Fibroblast of the aortic adventitia (primary cell): ENCODE results near the gene RSKR. TPM values are rescaled to one million over a fixed set of nuclear protein-coding genes. Genes with fewer than 3 reads are reported as not detected.
"Not testable (repeated sequence)": the region's sequence is repeated elsewhere in the genome, so short reads cannot be mapped to it uniquely, and the experiment has no call there.

Experiments used
- DNase-seq: peaks from one replicate; pipeline ENCODE4 v3.0.0-alpha.2; 2010; ENCODE audit warnings: low read depth
- H3K4me3 ChIP-seq: 2 replicates; pipeline ENCODE4 v1.5.1; 2011; ENCODE audit warnings: low read depth, mild to moderate bottlenecking, control low read depth, low read length, moderate library complexity
- total RNA-seq: library from RNA; depleted of rRNA; stranded (reverse); fragments of >200 nt; gene quantifications from 2 replicates; pipeline ENCODE4 v1.2.3, GENCODE V29; 2012; ENCODE audit warnings: low replicate concordance
- TF ChIP-seq, protein P1 (sequence below): IDR thresholded peaks from 2 replicates; pipeline ENCODE4 v1.5.1; 2011; ENCODE audit warnings: mild to moderate bottlenecking, low read length, control low read depth, inconsistent platforms; ENCODE audit not compliant: insufficient read depth

RSKR gene
- total RNA-seq, 1 donor, result 4.3 TPM

DNA sequence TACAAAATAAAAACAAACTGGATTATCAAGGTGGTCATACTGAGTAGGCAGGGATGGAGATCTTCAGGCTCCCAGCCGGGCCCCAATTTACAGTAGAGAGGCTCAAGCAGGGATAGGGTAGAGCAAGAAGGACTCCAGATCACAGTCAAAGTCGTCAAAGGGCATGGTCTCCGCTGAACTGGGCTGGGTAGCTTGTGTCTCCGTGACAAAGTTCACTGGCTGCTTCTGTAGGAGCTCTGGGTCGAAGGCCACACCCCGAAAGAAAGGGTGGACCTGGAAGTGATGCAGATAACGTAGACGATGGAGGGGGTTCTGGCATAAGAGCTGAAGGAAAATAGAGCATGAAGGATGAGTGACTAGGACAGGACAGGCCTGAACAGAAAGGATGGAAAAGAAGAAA, 3.6 kb downstream of the RSKR start:
- no peak for DNase-seq
- H3K4me3 ChIP-seq, result no peak overlapping the region
- TF ChIP-seq, protein P1, sequence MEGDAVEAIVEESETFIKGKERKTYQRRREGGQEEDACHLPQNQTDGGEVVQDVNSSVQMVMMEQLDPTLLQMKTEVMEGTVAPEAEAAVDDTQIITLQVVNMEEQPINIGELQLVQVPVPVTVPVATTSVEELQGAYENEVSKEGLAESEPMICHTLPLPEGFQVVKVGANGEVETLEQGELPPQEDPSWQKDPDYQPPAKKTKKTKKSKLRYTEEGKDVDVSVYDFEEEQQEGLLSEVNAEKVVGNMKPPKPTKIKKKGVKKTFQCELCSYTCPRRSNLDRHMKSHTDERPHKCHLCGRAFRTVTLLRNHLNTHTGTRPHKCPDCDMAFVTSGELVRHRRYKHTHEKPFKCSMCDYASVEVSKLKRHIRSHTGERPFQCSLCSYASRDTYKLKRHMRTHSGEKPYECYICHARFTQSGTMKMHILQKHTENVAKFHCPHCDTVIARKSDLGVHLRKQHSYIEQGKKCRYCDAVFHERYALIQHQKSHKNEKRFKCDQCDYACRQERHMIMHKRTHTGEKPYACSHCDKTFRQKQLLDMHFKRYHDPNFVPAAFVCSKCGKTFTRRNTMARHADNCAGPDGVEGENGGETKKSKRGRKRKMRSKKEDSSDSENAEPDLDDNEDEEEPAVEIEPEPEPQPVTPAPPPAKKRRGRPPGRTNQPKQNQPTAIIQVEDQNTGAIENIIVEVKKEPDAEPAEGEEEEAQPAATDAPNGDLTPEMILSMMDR, result no peak

DNA sequence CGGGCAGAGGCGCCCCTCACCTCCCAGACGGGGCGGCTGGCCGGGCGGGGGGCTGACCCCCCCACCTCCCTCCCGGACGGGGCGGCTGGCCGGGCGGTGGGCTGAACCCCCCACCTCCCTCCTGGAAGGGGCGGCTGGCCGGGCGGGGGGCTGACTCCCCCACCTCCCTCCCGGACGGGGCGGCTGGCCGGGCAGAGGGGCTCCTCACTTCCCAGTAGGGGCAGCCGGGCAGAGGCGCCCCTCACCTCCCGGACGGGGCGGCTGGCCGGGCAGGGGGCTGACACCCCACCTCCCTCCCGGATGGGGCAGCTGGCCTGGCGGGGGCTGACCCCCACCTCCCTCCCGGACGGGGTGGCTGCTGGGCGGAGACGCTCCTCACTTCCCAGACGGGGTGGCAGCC, 10.0 kb downstream of the RSKR start:
- not testable (repeated sequence) for DNase-seq, H3K4me3 ChIP-seq

DNA sequence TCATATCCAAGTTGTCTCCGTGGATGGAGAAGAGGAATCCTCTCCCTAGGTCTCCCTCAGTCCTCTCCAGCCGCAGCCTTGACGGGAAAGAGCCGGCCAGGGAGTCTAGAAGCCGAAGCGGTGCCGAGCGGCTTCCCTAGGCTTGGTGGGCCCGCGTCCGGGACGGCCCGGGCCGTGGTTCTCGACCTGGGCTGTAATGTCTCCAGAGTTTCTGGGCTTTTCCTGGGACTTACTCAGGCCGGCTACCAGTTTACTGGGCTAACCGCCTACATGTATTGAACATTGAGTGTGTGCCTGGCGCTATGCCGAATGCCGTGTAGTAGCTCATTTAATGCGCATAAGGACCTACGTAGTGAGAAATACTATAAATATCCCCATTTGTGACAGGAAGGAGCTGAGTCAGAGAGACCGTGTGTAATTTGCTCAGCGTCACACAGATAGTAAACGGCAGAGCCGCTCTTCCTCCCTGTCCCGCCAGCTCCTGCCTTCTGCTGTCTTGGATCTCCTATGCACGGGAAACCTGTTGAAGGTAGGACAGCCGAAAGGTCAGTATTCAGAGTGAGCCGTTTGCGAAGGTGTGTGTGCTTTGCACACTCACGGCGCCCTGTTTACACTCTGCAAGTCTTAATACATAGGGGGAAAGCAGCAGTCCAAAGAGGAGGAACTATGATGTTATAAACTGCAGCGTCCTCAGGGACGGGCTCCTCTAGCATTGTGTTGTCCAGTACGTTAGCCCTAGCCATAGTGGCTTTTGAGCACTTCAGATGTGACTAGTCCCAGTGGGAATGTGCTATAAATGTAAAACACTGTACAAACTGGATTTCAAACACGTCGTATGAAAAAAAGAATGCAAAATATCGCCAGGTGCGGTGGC, 14.4 kb downstream of the RSKR start:
- TF ChIP-seq, protein P1, result no peak
- DNase-seq, result peak; percentile 89
- H3K4me3 ChIP-seq, result peak overlapping the region; percentile 86

DNA sequence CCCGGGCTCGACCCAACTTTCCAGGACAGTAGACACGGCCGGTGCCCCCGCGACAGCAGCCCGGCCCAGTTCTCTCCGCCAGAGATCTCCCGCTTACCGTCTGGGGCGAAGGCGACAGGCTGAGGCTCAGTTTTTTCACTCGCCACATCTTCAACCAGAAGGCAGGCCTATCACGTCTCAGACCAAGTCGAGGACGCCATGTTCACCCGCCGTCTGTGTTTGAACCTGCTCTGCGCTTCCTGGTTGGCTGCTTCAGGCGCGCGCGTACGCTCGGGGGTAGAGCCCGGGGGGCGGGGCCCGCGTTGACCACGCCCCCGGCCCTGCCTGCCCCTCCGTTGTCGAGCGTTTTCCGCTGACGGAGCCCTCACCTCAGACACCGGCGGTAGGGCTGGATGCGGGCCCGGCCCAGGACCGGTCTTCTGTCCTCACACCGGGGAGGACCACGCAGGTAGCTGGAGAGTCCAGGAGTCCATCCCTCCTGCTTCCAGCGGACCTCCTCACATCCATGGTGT, 15.1 kb downstream of the RSKR start, which contains the start of gene SPAG5:
Gene SPAG5, minus strand, starts transcription at position 227 of the 512 bp plus-strand sequence. Its CDS starts 79 bp downstream, at position 148.
- DNase-seq, result peak; percentile 83
- TF ChIP-seq, protein P1, result no peak
- H3K4me3 ChIP-seq, result peak within 1 kb of the TSS; percentile 86

DNA sequence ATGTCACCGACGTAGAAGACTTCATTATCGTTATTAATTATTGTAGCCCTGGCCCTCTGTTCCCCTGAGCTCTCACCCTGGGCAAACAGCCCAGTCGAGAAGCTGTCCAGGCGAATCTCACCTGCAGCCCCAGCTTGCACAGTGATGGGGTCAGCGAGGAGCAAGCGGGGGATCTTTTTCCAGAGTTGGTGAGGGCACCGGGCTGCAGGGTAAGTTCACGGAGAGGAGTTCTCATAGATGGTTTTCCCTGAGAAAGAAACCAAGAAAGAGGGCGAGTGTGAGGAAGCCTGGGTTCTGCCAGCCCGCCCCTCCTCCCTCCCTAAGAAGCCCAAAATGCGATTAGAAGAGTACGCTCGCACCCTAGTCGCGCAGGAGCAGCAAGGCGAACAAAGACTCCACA, 15.6 kb downstream of the RSKR start:
- TF ChIP-seq, protein P1, result no peak
- no peak for DNase-seq
- H3K4me3 ChIP-seq, result peak overlapping the region; percentile 86

DNA sequence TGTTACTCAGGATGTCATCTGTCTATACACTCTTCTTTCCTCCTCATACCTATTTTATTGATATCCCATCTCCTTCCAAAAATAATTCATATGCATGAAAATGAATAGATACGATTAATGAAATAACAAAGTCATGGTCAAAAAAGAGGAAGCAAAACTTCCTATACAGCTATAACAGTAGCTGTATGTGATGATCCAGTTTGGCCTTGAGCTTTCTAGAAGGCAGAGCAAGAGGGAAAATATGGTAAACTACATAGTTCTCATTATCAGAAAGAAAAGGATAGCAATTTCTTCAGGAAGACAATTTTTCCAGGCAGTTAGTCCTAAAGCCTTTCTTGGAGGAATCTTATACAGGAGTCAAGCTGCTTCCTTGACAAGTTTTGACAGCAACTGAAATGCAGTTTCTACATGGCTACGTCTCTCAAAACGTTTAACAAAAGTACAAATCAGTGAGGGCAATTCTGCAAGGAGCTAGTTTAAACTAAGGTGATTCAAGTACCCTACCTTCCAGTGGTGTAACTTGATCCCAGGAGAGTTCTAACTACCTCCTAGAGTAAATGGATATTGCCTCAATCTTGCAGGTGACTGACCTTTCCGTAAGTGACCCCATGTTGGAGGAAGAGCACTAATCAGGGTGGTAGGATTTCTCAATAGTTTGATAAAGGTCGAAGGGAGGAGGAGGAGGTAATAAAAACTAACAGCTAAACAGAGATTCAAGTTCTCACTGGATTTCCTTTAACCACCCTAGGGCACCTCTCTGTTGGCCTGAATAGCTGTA, 16.2 kb downstream of the RSKR start:
- peak overlapping the region; percentile 86 for H3K4me3 ChIP-seq
- no peak for DNase-seq
- TF ChIP-seq, protein P1, result no peak

DNA sequence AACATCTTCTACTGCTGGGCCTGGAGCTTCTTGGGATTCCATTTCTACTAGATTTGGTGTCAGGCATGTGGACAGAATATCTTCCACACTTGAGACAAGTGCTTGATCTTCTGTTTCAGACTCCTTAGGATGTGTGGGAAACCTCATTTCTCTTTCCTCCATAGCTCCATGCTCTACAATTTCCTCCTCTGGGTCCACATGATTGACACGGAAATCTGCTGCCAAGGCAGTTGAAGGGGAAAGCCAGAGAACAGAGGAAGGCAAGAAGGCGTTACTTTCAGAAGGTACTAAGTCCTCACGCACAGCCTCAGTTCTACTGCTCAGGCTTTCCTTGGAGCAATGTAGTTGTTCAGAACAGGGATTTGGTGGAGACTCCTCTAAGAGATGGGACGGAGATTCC, 21.7 kb downstream of the RSKR start:
- no peak overlapping the region for H3K4me3 ChIP-seq
- TF ChIP-seq, protein P1, result no peak
- no peak for DNase-seq
